GM12892 (cell line): Measurements from ENCODE around the gene CORO1C.

Experiments
- POLR2A ChIP-seq: IDR thresholded peaks from 2 replicates; pipeline ENCODE4 v1.6.1; 2011; ENCODE audit warnings: low read depth, low read length, control low read depth
- POLR2AphosphoS5 ChIP-seq: IDR thresholded peaks from 2 replicates; pipeline ENCODE4 v1.6.1; 2011; ENCODE audit warnings: low read depth, low read length, control low read depth
- TAF1 ChIP-seq: IDR thresholded peaks from 2 replicates; pipeline ENCODE4 v1.6.1; 2011; ENCODE audit warnings: low read depth, mild to moderate bottlenecking, control low read depth, low read length, borderline replicate concordance

GRCh38 chr12:108600702-108601007 lies 130.7 kb downstream of the CORO1C start:
- TF ChIP-seq POLR2A (no peak), POLR2AphosphoS5 (no peak), TAF1 (no peak)
